PC-9 (cell line): ENCODE data around the gene RALGPS1. TPM values are rescaled to one million over a fixed set of nuclear protein-coding genes. Genes with fewer than 3 reads are reported as not detected.

ENCODE experiments used
- BruUV-seq: library from RNA; stranded (reverse); fragments of 400-500 nt; replicated peaks from 2 replicates; lab custom pipeline; 2021; lab: Mats Ljungman, UMichigan
- CTCF ChIA-PET: fragments of 300-600 bp; sonication (Branson Sonifier 250); formaldehyde crosslinking; loops from one replicate; lab custom pipeline; 2022; ENCODE audit warnings: antibody characterized with exemption; lab: Charles Lee
- POLR2A ChIA-PET: fragments of 300-600 bp; sonication (Branson Sonifier 250); formaldehyde crosslinking; loops from one replicate; lab custom pipeline; 2022; ENCODE audit warnings: antibody characterized with exemption; ENCODE audit not compliant: unreplicated experiment; lab: Charles Lee
- DNase-seq, 2 experiments: peaks; one replicate each; pipeline versions ENCODE4 v3.0.0 to v3.0.0-alpha.2; 2015 to 2022; ENCODE audit warnings: mixed read lengths in 1 of 2
- H2AFZ ChIP-seq: fragments of 200-600 bp; sonication (generic); 2 replicates; pipeline ENCODE4 v1.8.1; 2017; ENCODE audit warnings: antibody characterized with exemption
- H3F3A ChIP-seq: fragments of 200-600 bp; sonication (generic); 2 replicates; pipeline ENCODE4 v1.8.1; 2017; ENCODE audit warnings: antibody characterized with exemption, mild to moderate bottlenecking, low read depth; ENCODE audit not compliant: insufficient read depth
- H3K27ac ChIP-seq: fragments of 200-600 bp; sonication (generic); 2 replicates; pipeline ENCODE4 v1.6.1; 2016; ENCODE audit warnings: mixed run types
- H3K27me3 ChIP-seq: fragments of 200-600 bp; sonication (generic); 2 replicates; pipeline ENCODE4 v1.6.1; 2016; ENCODE audit warnings: low read depth, mixed run types; ENCODE audit not compliant: insufficient read depth
- H3K36me3 ChIP-seq: fragments of 200-600 bp; sonication (generic); 2 replicates; pipeline ENCODE4 v1.6.1; 2016; ENCODE audit warnings: low read depth, mixed run types
- H3K4me1 ChIP-seq: fragments of 200-600 bp; sonication (generic); replicated peaks from 2 replicates; pipeline ENCODE4 v1.6.1; 2016; ENCODE audit warnings: mixed run types; ENCODE audit not compliant: insufficient read depth
- H3K4me2 ChIP-seq: fragments of 200-600 bp; sonication (generic); 2 replicates; pipeline ENCODE4 v1.6.1; 2017; ENCODE audit warnings: mixed run types
- H3K4me3 ChIP-seq: fragments of 200-600 bp; sonication (generic); 2 replicates; pipeline ENCODE4 v1.6.1; 2016; ENCODE audit warnings: mixed run types
- H3K79me2 ChIP-seq: fragments of 200-600 bp; sonication (generic); 2 replicates; pipeline ENCODE4 v1.6.1; 2017; ENCODE audit warnings: low read depth, mixed run types
- H3K9me2 ChIP-seq: fragments of 200-600 bp; sonication (generic); 2 replicates; pipeline ENCODE4 v1.8.1; 2017; ENCODE audit warnings: mild to moderate bottlenecking; ENCODE audit not compliant: insufficient read depth
- H3K9me3 ChIP-seq: fragments of 200-600 bp; sonication (generic); 2 replicates; pipeline ENCODE4 v1.8.1; 2016; ENCODE audit warnings: low read depth; ENCODE audit not compliant: insufficient read depth
- H4K20me1 ChIP-seq: fragments of 200-600 bp; sonication (generic); 2 replicates; pipeline ENCODE4 v1.8.1; 2017; ENCODE audit not compliant: insufficient read depth
- CTCF ChIP-seq: fragments of 200-600 bp; sonication (generic); conservative IDR thresholded peaks from 2 replicates; pipeline ENCODE4 v1.6.1; 2017; ENCODE audit warnings: mixed run types, antibody characterized with exemption, mild to moderate bottlenecking, moderate library complexity
- EZH2 ChIP-seq: fragments of 200-600 bp; sonication (generic); IDR thresholded peaks from 2 replicates; pipeline ENCODE4 v1.8.0; 2017; ENCODE audit warnings: antibody characterized with exemption, low read depth
- intact Hi-C: fragments of 100-400 bp; cut with micrococcal nuclease; formaldehyde crosslinking; loops from one replicate; pipeline ENCODE4 v1.10.0; 2022; ENCODE audit not compliant: unreplicated experiment
- total RNA-seq: library from RNA; stranded (reverse); gene quantifications from 2 replicates; pipeline ENCODE4 v1.2.3, GENCODE V29; 2021

Gene RALGPS1
- total RNA-seq, 1 experiment from 2014 or later, result 23.3 TPM

DNA sequence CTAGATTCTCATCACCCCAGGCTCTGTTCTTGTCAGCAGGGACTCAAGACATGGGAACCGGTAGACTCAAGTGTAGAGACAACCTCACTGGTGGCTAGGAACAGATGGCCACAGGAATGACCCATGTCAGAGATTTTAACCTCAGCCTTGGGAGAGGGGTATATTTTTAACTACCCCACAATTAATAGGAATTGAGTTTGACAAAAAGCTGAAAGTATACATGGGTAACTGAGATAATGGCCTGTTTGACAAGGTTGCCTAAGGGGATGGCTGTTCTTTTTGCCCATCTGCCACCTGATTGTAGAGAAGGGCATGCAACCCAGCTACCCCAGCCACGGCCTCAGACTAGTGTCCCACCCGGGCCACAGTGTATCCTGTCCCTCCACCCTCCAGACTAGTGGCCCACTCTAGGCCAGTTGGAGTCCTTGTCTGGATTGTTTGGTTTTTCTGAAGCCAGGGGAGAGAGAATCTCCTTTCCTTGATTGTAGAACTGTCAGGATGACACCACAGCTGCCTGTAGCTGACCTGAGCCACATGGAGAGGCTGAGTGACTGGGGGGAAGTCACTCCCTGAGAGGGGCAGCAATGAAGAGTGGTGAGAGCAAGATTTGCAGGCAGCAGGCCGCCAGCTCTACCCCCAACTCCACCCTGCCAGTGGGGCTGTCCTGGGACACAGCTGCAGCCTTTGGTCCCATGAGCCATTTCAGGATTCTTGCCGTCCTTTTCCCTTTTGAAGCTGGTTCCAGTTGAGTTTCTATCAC is 222.5 kb downstream of the RALGPS1 start:
- Histone ChIP-seq H3K9me3 (no peaks in the 10 kb centered on the region), H3K4me2 (no peak overlapping the region), H3K4me1 (peaks cover 10% of the 10 kb centered on the region), H3K4me3 (no peak overlapping the region), H3K27ac (no peak overlapping the region), H3K79me2 (no peaks in the 10 kb centered on the region), H3K9me2 (no peaks in the 10 kb centered on the region), H4K20me1 (no peaks in the 10 kb centered on the region), H3K27me3 (no peaks in the 10 kb centered on the region), H2AFZ (no peak overlapping the region), H3K36me3 (no peaks in the 10 kb centered on the region), H3F3A (peaks cover 4% of the 10 kb centered on the region; the same call in 1 of the 2 replicates)
- BruUV-seq, result no TSS peak
- CTCF ChIA-PET, result interaction anchor here (0.9 kb wide), 1 partner anchor 92 kb away, joined by 4 read pairs; no protein-coding TSS in a partner anchor
- POLR2A ChIA-PET, result no interaction called here
- TF ChIP-seq EZH2 (no peak), CTCF (no peak)
- intact Hi-C loops, result no loop called here
- no peak for DNase-seq

GRCh38 chr9:127137640-127138360 is 223.2 kb downstream of the RALGPS1 start:
- CTCF ChIA-PET, result no interaction called here
- Histone ChIP-seq H3K9me3 (no peaks in the 10 kb centered on the region), H4K20me1 (no peaks in the 10 kb centered on the region), H3K36me3 (no peaks in the 10 kb centered on the region), H3K4me1 (peaks cover 2% of the 10 kb centered on the region), H3K4me2 (no peak overlapping the region), H3K9me2 (no peaks in the 10 kb centered on the region), H3F3A (no peaks in the 10 kb centered on the region), H3K27ac (no peak overlapping the region), H2AFZ (no peak overlapping the region), H3K79me2 (no peaks in the 10 kb centered on the region), H3K4me3 (no peak overlapping the region), H3K27me3 (no peaks in the 10 kb centered on the region)
- no peak for TF ChIP-seq EZH2
- TF ChIP-seq CTCF, result no peak
- BruUV-seq, result no TSS peak
- POLR2A ChIA-PET, result no interaction called here
- intact Hi-C loops, result no loop called here
- DNase-seq, result no peak

- H3K4me2 ChIP-seq, result no peak overlapping the region
- H2AFZ ChIP-seq, result no peak overlapping the region
- no TSS peak for BruUV-seq
- H4K20me1 ChIP-seq, result no peaks in the 10 kb centered on the region
- no peaks in the 10 kb centered on the region for H3K9me3 ChIP-seq
- no peaks in the 10 kb centered on the region for H3K4me1 ChIP-seq
- ChIA-PET CTCF (no interaction called here), POLR2A (no interaction called here)
- no peaks in the 10 kb centered on the region for H3F3A ChIP-seq
- no peak for DNase-seq
- TF ChIP-seq EZH2 (no peak), CTCF (no peak)
- no peaks in the 10 kb centered on the region for H3K27me3 ChIP-seq
- H3K79me2 ChIP-seq, result no peaks in the 10 kb centered on the region
- no peaks in the 10 kb centered on the region for H3K36me3 ChIP-seq
- intact Hi-C loops, result no loop called here
- H3K27ac ChIP-seq, result no peak overlapping the region
- no peaks in the 10 kb centered on the region for H3K9me2 ChIP-seq
- no peak overlapping the region for H3K4me3 ChIP-seq
Measured at GRCh38 chr9:127138444-127138843, 223.9 kb downstream of the RALGPS1 start.
